ENCODE measurements around the gene CASZ1. TPM values are rescaled to one million over a fixed set of nuclear protein-coding genes. Genes with fewer than 3 reads are reported as not detected.

CASZ1 gene
- total and polyA plus RNA-seq, 2 donors (not counting 3 experiments of a cell fraction or from before 2014, with no cell fraction given): 1.5 to 5.2 TPM

DNA sequence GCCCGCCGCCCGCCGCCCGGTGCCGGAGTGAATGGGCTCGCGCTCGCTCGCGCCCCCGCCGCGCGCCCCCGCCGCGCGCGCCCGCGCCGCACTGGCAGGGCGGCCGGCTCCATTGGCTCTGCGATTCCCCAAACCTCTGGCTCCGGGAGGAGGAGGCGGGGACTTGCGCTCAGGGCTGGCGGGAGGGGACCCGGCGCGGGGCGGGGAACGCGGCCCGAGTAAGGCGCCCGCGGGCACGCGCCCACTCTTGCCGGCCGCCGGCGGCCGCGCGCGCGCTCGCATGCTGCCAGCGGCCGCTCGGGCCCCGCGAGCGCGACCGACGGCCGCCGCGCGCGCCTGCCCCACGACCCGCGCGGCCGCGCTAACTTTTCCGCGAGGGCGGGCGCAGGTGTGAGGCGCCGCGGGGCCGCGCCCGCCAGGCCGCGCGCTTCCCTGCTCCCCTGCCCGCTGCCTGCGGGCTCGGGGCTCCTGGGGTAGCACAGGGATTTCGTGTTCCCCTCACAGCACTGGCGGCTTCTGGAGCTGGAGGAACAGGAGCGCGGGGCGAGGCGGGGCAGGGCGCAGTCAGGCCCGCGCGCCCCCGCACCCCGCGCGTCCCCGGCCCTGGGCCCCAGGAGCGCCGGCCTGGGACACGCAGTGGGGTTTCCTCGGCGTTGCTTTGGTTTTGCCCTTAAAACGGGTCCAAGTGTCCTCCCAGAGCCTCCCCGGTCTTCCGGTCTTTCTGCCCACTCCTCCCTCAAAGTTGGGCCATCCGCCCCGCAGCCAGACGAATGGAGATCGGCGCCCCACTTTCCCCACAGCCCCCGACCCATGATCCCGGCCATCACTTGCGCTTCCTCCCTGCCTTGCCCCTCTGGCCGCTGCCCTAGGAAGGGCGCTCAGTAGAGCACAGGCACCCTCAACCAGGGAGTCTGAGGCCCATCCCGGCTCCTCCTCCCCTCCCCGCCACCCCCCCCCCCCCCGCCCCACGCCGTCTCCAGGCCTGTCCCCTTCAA is 101.5 kb downstream of the CASZ1 start:
- peak; percentile 33 for FAIRE-seq
- H3K27ac ChIP-seq (ENCODE audit: insufficient read depth, low read depth, low read length): no peak overlapping the region
- H3K9me3 ChIP-seq (replicated peaks; ENCODE audit: control insufficient read depth, insufficient read depth, low read length): no peaks in the 10 kb centered on the region
- peak overlapping the region; percentile 28 to 51 (median 31) for H3K4me3 ChIP-seq (replicated peaks in 1 of 3; ENCODE audit: insufficient read depth in 1 of 3, low read depth in 1 of 3, low read length in 3 of 3)
- no peaks in the 10 kb centered on the region for H3K9me1 ChIP-seq (replicated peaks; ENCODE audit: control insufficient read depth, extremely low read depth, insufficient read depth, low read length)
- H3K4me1 ChIP-seq (ENCODE audit: control insufficient read depth, extremely low read depth, insufficient read depth, low read length): no peaks in the 10 kb centered on the region
- TF ChIP-seq JUN (IDR thresholded peaks at IDR 0.05; ENCODE audit: borderline replicate concordance, insufficient read depth, insufficient read length, low read depth) (no peak), FOS (IDR thresholded peaks at IDR 0.05; ENCODE audit: borderline replicate concordance, insufficient read depth, low read length) (no peak), MYC (IDR thresholded peaks at IDR 0.05; ENCODE audit: low read depth, low read length) (no peak), GATA2 (IDR thresholded peaks at IDR 0.05; ENCODE audit: insufficient read depth, insufficient read length, low read depth, low read length) (no peak), POLR2AphosphoS5 (IDR thresholded peaks at IDR 0.05; ENCODE audit: insufficient read depth, low read depth, low read length) (no peak), POLR2A (IDR thresholded peaks at IDR 0.05; ENCODE audit: low read depth, low read length) (no peak), EZH2 (IDR thresholded peaks at IDR 0.05; ENCODE audit: borderline replicate concordance, low read depth, low read length, severe bottlenecking) (no peak)
- TF ChIP-seq, protein P1, sequence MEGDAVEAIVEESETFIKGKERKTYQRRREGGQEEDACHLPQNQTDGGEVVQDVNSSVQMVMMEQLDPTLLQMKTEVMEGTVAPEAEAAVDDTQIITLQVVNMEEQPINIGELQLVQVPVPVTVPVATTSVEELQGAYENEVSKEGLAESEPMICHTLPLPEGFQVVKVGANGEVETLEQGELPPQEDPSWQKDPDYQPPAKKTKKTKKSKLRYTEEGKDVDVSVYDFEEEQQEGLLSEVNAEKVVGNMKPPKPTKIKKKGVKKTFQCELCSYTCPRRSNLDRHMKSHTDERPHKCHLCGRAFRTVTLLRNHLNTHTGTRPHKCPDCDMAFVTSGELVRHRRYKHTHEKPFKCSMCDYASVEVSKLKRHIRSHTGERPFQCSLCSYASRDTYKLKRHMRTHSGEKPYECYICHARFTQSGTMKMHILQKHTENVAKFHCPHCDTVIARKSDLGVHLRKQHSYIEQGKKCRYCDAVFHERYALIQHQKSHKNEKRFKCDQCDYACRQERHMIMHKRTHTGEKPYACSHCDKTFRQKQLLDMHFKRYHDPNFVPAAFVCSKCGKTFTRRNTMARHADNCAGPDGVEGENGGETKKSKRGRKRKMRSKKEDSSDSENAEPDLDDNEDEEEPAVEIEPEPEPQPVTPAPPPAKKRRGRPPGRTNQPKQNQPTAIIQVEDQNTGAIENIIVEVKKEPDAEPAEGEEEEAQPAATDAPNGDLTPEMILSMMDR (IDR thresholded peaks at IDR 0.05; ENCODE audit: extremely low read depth in 1 of 2, insufficient read depth in 1 of 2, low read depth in 1 of 2, low read length in 2 of 2): no peak
- TF ChIP-seq, protein P2, sequence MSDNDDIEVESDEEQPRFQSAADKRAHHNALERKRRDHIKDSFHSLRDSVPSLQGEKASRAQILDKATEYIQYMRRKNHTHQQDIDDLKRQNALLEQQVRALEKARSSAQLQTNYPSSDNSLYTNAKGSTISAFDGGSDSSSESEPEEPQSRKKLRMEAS (IDR thresholded peaks at IDR 0.05; ENCODE audit: insufficient read depth, insufficient read length): no peak
- no peak overlapping the region for H3K9ac ChIP-seq (replicated peaks; ENCODE audit: extremely low read depth, insufficient read depth, low read length)
- intact Hi-C loops (cut with micrococcal nuclease) (loop anchor here (2.0 to 5.0 kb wide), 3 partner anchors 100 to 184 kb away; no protein-coding TSS in a partner anchor), dilution Hi-C loops (cut with MboI; ENCODE audit: extremely low pct_ligation_motif_present, low sequenced_read_pairs) (no loop called here)
- H3K4me2 ChIP-seq (ENCODE audit: insufficient read depth, low read length): peak overlapping the region; percentile 44
- no TSS peak for BruUV-seq (replicated peaks)
- H3K27me3 ChIP-seq (ENCODE audit: control insufficient read depth in 2 of 2, insufficient read depth in 2 of 2, low read length in 2 of 2): peaks cover 2 to 3% of the 10 kb centered on the region in 2 experiments
- peak; percentile 77 for DNase-seq (ENCODE audit: low read depth, low spot score)
- no peaks in the 10 kb centered on the region for H3K36me3 ChIP-seq (ENCODE audit: control insufficient read depth in 2 of 2, extremely low read depth in 1 of 2, insufficient read depth in 2 of 2, low read length in 2 of 2)
- ChIA-PET CTCF (no interaction called here), POLR2A (no interaction called here)
- H3K79me2 ChIP-seq (ENCODE audit: control insufficient read depth, insufficient read depth, low read length): no peaks in the 10 kb centered on the region
- H2AFZ ChIP-seq (ENCODE audit: low read depth, low read length): peak overlapping the region; percentile 76
- H4K20me1 ChIP-seq (replicated peaks; ENCODE audit: control insufficient read depth, extremely low read depth, insufficient read depth, low read length): no peaks in the 10 kb centered on the region
